ENCODE data around the gene NUTM2F.
"Not testable (repeated sequence)": the region's sequence is repeated elsewhere in the genome, so short reads cannot be mapped to it uniquely, and the experiment has no call there.

DNA sequence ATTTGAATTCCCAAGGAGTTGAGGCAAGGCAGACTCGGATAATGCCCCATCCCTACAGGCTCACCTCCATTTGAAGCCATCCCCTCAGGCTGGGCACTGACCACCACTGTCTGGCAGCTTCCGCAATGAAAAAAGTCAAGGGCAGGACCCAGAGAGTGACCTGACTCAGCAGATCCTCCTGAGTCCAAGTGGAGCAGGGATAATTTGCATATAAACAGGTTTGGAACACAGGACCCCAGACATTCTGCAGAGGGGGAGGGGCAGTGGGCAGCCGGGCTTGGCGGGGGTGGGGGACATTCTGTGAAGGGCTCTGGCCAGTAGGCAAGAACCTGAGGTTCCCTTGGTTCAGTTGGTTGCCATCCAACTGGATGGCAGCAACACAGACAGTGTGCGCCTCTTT, at the start of gene NUTM2F:
- TF ChIP-seq, protein P1, sequence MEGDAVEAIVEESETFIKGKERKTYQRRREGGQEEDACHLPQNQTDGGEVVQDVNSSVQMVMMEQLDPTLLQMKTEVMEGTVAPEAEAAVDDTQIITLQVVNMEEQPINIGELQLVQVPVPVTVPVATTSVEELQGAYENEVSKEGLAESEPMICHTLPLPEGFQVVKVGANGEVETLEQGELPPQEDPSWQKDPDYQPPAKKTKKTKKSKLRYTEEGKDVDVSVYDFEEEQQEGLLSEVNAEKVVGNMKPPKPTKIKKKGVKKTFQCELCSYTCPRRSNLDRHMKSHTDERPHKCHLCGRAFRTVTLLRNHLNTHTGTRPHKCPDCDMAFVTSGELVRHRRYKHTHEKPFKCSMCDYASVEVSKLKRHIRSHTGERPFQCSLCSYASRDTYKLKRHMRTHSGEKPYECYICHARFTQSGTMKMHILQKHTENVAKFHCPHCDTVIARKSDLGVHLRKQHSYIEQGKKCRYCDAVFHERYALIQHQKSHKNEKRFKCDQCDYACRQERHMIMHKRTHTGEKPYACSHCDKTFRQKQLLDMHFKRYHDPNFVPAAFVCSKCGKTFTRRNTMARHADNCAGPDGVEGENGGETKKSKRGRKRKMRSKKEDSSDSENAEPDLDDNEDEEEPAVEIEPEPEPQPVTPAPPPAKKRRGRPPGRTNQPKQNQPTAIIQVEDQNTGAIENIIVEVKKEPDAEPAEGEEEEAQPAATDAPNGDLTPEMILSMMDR (IDR thresholded peaks at IDR 0.05), result not testable (repeated sequence)
- TF ChIP-seq POLR2AphosphoS5, POLR2A, EP300 (IDR thresholded peaks at IDR 0.05): not testable (repeated sequence)
